Dermis microvascular lymphatic vessel endothelial cell (primary cell): ENCODE data around the gene OTUD5. TPM values are rescaled to one million over a fixed set of nuclear protein-coding genes. Genes with fewer than 3 reads are reported as not detected.

ENCODE experiments used
- DNase-seq, 2 donors: peaks; one replicate each; pipeline versions ENCODE4 v3.0.0 to v3.0.0-alpha.2; 2010; ENCODE audit warnings: low read depth in 2 of 2
- total RNA-seq: library from RNA; depleted of rRNA; stranded (reverse); fragments of >200 nt; gene quantifications from 2 replicates; pipeline ENCODE4 v1.2.1, GENCODE V29; 2014

The OTUD5 gene
- total RNA-seq, 1 donor from 2014 or later, result 22.1 TPM

GRCh38 chrX:48911412-48912182 is 45.8 kb downstream of the OTUD5 start, which contains the start of gene SLC35A2:
Gene SLC35A2, minus strand, starts transcription at chrX:48911646. Its CDS starts 10 bp downstream, at chrX:48911636.
- DNase-seq, result peak; percentile 81 to 89

DNA sequence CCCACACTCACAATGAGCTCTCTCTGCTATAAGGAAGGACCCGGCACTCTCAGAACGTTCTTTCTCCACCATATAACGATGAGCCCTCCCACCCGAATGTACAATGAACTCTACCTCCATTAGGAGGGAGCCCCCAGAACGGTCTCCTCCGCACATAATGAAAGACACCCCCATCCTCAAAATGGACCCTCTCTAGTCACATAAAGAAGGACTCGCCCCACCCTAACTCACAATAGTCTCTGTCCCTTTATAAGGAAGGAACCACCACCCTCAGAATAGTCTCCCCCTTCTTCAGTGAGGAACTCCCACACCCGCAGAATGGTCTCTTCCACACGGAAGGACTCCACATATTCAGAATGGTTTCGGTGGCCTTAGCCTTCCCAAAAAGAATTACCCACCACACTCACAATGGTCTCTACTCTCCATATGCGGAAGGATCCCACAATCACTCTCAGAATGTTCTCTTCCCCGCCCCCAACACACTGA is 46.4 kb downstream of the OTUD5 start:
- peak in 1 of 2 donors; percentile 43 for DNase-seq

DNA sequence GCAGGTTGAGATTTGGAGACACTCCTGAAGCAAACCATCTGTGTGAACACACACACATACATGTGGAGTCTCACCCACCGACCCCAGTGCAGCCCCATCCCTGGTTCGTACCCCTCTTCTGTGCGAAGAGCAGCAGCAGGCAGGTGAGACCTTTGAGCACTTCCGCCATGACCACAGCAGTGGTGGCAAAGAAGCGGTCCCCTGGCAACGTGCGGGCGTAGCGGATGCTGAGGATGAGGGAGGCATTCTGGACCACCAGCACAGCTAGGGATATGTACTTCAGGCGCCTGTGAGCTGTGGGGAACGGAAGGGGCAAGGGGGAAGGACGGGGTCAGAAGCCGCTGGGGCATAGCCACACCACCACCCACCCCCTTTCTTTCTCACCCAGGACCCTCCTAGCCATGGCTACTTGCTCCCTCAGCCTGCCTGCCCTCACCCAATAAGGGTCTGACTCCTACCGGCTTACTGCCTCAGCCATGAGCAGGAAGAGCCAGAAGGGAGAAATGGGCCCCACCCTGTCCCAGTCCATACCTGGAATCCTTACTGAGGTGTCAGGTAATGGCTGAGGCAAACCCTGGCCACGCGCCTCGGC is 47.6 kb downstream of the OTUD5 start:
- DNase-seq, result no peak

DNA sequence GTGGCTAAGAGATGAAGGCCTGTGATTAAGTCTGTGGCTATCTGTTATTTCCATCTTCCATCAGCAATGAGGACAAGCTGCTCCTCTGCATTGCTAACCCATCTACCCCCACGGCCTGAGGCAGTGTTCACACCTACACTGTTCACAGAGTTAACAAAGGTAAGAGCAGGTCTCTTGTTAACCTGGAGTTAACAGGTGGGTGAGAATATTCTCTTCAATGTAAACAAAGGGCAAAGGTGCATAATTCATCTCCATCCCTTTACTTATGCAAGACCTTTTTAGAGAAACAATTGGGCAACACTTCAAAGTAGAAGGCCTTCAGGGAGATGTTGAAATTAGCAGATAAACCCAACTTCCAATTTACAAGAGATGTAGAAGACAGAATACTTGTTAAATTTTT is 48.8 kb downstream of the OTUD5 start:
- DNase-seq, result no peak

DNA sequence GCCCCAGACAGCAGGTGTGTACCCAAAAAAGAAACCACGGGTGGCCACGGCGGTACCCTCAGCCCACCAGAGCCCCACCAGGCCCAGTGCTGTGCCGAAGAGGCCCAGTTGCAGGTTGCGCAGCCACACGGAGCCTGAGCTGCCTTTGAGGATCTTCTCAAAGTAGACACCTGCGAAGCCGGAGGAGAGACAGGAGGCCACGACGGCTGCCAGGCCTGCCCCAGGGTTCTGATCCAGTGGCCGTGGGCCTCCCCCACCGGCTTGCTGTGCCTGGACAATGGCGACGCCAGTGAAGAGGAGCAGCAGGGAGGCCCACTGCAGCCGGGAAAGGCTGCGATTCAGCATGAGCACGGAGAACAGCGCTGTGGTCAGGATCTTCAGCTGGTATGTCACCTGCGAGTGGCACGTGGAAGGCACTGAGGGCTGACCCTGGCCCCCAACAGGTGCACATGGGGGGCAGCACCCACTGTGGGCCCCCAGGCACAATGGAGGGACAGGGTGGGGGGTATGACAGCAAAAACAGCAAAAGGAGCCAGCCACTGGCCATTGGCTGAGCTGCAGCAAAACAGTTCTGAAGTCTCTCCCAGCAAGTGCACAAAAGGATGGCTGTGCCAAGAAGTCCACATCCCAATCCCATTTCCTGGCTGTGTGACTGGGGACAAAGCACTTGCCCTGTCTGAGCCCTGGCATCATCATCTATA is 52.2 kb downstream of the OTUD5 start:
- DNase-seq, result no peak

DNA sequence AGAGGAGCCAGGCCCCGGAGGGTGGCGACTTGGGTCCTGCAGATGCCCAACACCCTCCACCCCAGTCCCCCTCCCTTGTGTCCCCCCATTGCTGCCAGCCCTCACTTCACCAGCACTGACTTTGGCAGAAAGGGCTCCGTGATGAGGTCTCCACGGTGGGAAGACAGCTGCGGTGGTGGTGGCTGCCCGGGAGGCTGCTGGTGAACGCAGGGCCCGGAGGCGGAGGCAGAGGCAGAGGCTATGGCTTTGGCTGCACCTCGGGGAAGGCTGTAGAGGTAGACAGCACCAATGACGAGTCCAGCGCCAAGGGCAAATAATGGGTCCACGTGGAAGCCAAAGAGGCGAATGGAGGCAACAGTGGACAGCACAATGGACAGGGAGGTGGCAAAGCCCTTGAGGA is 52.8 kb downstream of the OTUD5 start:
- no peak for DNase-seq

GRCh38 chrX:48904180-48904579 is 53.2 kb downstream of the OTUD5 start:
- DNase-seq, result no peak

DNA sequence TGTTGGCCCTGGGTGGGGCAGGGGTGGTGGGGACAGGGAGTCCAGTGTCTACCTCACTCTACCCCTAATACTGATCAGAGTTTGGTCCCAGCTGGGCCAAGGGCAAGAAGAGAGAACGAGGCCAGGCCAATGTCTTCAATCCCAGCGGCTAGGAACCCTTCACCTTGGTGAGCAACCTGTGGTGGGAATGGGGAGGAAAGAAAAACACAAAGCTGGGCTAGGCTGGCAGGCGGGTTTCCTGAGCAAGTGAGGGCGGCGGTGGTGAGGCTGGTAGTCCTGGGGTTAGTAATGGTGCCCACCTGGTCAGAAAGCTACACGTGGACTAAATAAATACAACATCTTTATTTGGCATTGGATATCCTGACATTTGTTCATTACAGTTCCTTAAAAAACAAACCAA is 54.1 kb downstream of the OTUD5 start:
- no peak for DNase-seq

- no peak for DNase-seq
These were observed 54.6 kb downstream of the OTUD5 start for GRCh38 chrX:48902776-48903175.

- DNase-seq, result no peak
These were observed 55.3 kb downstream of the OTUD5 start for GRCh38 chrX:48902135-48902534.

DNA sequence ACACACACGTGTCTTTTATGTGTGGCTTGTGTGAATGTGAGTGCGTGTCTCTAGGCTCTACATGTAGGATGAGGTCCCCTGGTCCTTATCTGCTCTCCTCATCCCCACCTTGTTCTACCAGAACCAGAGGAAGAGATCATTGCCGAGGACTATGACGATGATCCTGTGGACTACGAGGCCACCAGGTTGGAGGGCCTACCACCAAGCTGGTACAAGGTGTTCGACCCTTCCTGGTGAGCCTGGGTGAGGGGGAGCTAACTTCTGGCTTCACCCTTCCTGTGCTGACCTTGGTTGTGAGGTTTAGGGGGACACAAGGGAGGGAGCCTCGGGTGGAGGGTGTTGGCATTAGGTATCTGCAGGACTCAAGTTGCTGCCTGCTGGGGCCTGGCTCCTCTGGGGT is 56.3 kb downstream of the OTUD5 start:
- DNase-seq, result no peak

DNA sequence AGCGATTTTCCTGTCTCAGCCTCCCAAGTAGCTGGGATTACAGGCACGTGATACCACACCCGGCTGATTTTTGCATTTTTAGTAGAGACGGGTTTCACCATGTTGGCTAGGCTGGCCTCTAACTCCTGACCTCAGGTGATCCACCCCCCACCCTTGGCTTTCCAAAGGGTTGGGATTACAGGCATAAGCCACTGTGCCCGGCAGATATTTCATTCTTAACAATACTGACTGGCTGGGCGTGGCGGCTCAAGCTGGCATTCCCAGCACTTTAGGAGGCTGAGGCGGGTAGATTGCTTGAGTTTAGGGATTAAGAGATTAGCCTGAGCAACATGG is 58.4 kb downstream of the OTUD5 start:
- no peak for DNase-seq

DNA sequence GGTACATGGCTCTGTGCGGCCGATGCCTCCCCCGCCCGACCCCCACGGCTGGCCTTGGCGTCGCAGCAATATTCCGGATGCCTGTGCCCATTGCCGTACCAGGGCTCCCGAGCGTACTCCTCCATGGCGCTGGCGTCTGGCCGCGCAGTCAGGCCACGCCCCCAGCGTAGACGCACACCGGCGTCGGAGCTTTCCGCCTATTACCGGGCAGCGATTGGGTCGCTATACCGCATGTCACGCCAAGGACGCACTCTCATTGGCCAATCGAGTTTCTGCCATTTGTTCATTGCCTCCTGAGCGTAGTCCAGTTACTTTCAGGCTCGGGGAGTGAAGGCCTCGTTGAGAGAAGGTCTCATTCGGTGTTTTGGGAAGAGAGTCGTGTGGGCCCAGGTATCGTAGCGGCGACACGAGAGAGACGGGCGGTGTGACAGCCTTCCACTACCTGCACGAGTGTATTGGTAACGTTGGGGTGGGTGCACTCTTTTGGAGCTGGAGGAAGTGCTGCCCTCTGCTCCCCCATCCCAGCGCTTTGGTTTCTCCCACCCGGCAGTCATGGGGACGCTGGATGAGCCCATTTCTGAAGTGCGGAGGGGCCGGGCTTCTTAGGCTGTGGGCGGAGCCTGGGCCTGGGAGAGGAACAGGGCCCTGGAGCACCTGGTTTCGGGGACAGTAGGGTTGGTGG is 59.6 kb downstream of the OTUD5 start, which contains the start of the genes PQBP1 and TIMM17B:
PQBP1 (plus strand) TSS at position 306 of the 682 bp plus-strand sequence. CDS start 580 bp downstream, outside the sequence.
TIMM17B (minus strand) TSS at position 144 of the 682 bp plus-strand sequence; CDS start at position 125, 19 bp downstream.
- DNase-seq, result peak; percentile 94 to 97

DNA sequence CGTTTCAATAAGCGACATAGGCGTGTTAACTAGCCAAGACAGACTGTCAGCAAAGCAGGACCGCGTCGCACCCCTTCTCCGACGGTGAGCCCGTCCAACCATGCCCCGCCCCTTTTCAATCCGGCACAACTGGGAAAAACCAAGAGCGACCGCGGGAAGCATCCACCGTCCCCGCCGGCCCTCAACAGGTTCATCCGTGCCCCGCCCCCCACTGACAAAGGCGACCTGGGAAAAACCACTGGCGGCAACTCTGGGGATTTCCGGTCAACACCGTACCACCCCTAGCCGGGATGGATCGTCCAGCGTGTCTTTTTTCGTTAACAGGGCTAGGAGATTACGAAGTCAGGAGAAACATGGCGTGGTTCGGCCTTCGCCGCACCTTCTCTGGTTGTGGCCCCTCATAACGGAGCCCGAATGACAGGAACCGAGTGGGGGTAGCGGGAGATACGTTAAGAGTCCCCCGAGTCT is 60.2 kb downstream of the OTUD5 start:
- peak; percentile 76 to 87 for DNase-seq

DNA sequence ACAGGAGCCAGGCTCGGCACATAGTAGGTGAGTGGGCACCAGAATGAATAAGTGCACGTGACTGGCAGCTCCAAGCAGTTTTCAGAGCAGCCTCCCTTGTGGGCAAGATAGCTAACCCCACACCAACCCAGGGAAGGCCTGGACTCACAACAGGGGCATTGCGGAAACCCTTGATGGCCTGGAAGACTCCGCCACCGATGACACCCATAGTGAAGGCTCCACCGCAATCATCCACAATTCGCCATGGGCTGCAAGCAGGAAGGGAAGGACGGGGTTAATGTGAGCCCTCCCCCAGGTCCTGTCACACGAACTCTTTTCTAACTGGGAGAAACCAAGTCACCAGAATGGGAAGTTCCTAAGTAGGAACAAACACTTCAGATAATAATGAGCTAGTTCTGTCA is 60.8 kb downstream of the OTUD5 start:
- peak in 1 of 2 donors; percentile 25 for DNase-seq

GRCh38 chrX:48894891-48895290 is 62.5 kb downstream of the OTUD5 start:
- no peak for DNase-seq

GRCh38 chrX:48893556-48894348 is 63.7 kb downstream of the OTUD5 start:
- no peak for DNase-seq

GRCh38 chrX:48892896-48893295 is 64.5 kb downstream of the OTUD5 start:
- no peak for DNase-seq

GRCh38 chrX:48891402-48892288 is 65.8 kb downstream of the OTUD5 start:
- DNase-seq, result peak in 1 of 2 donors; percentile 78
